Middle frontal gyrus (tissue), 1 donor: ENCODE data around the gene ZNF414.
"Not testable (repeated sequence)": the region's sequence is repeated elsewhere in the genome, so short reads cannot be mapped to it uniquely, and the experiment has no call there.

ENCODE experiments used
- DNase-seq: peaks from one replicate; pipeline ENCODE4 v3.0.0-alpha.2; 2015; ENCODE audit warnings: low spot score; ENCODE audit errors: extremely low spot score

The ZNF414 gene

GRCh38 chr19:8518536-8518935, 4.6 kb upstream of the ZNF414 start:
- no peak for DNase-seq

GRCh38 chr19:8517551-8518442, 3.8 kb upstream of the ZNF414 start:
- no peak for DNase-seq

- DNase-seq: no peak
These were observed 1.4 kb upstream of the ZNF414 start for GRCh38 chr19:8515317-8515716.

GRCh38 chr19:8514505-8515009, 590 bp upstream of the ZNF414 start:
- DNase-seq: not testable (repeated sequence)

- no peak for DNase-seq
These were observed 806 bp downstream of the ZNF414 start for GRCh38 chr19:8513036-8513686.

GRCh38 chr19:8512115-8512967, 1.6 kb downstream of the ZNF414 start:
- no peak for DNase-seq

- DNase-seq: no peak
These were observed 2.3 kb downstream of the ZNF414 start for GRCh38 chr19:8511573-8512101.

- no peak for DNase-seq
These were observed 3.3 kb downstream of the ZNF414 start for GRCh38 chr19:8510589-8511115.

- no peak for DNase-seq
These were observed 7.5 kb downstream of the ZNF414 start for GRCh38 chr19:8506402-8506957.

GRCh38 chr19:8505680-8506401, 8.1 kb downstream of the ZNF414 start:
- peak; percentile 76 for DNase-seq

GRCh38 chr19:8504919-8505318, 9.0 kb downstream of the ZNF414 start:
- DNase-seq: no peak

- no peak for DNase-seq
These were observed 9.8 kb downstream of the ZNF414 start for GRCh38 chr19:8504171-8504570.

GRCh38 chr19:8503510-8503909, 10.5 kb downstream of the ZNF414 start:
- DNase-seq: no peak

- no peak for DNase-seq
These were observed 12.0 kb downstream of the ZNF414 start for GRCh38 chr19:8501981-8502380.

- no peak for DNase-seq
These were observed 12.5 kb downstream of the ZNF414 start for GRCh38 chr19:8501516-8501915.

- DNase-seq: no peak
These were observed 13.8 kb downstream of the ZNF414 start for GRCh38 chr19:8500158-8500557.

- DNase-seq: no peak
These were observed 14.7 kb downstream of the ZNF414 start for GRCh38 chr19:8499048-8499833.

GRCh38 chr19:8498295-8498694, 15.7 kb downstream of the ZNF414 start:
- DNase-seq: no peak

- DNase-seq: no peak
These were observed 19.8 kb downstream of the ZNF414 start for GRCh38 chr19:8494158-8494557.
